OCI-LY7 (cell line): Measurements from ENCODE around the gene CAPNS1. TPM values are rescaled to one million over a fixed set of nuclear protein-coding genes. Genes with fewer than 3 reads are reported as not detected.

ENCODE experiments used
- BruUV-seq: library from RNA; stranded (reverse); fragments of 400-500 nt; replicated peaks from 2 replicates; lab custom pipeline; 2021; lab: Mats Ljungman, UMichigan
- CTCF ChIA-PET: fragments of 300-600 bp; sonication (Branson Sonifier 250); formaldehyde crosslinking; loops from one replicate; lab custom pipeline; 2022; ENCODE audit warnings: antibody characterized with exemption; ENCODE audit not compliant: unreplicated experiment; lab: Charles Lee
- POLR2A ChIA-PET: fragments of 300-600 bp; sonication (Branson Sonifier 250); formaldehyde crosslinking; loops from one replicate; lab custom pipeline; 2022; ENCODE audit warnings: antibody characterized with exemption; lab: Charles Lee
- DNase-seq: peaks from one replicate; pipeline ENCODE4 v3.0.0-alpha.2; 2015; ENCODE audit warnings: low spot score
- H2AFZ ChIP-seq: fragments of 200-600 bp; sonication (generic), shearing (Covaris generic); 2 replicates; pipeline ENCODE4 v1.6.1; 2014; ENCODE audit warnings: mild to moderate bottlenecking, antibody characterized with exemption, low read length, moderate library complexity
- H3K27ac ChIP-seq: fragments of 200-600 bp; sonication (generic); 2 replicates; pipeline ENCODE4 v1.5.1; 2014; ENCODE audit warnings: mixed run types, low read depth, mild to moderate bottlenecking, moderate library complexity, low read length, inconsistent platforms; ENCODE audit not compliant: poor library complexity, severe bottlenecking
- H3K36me3 ChIP-seq: fragments of 200-600 bp; sonication (generic); 2 replicates; pipeline ENCODE4 v1.6.1; 2014; ENCODE audit warnings: mild to moderate bottlenecking, antibody characterized with exemption, low read length, moderate library complexity, mixed read lengths; ENCODE audit not compliant: insufficient read depth
- H3K4me1 ChIP-seq: fragments of 200-600 bp; sonication (generic); 2 replicates; pipeline ENCODE4 v1.5.1; 2014; ENCODE audit warnings: mild to moderate bottlenecking, low read length; ENCODE audit not compliant: insufficient read depth, poor library complexity, severe bottlenecking
- H3K4me2 ChIP-seq: fragments of 200-600 bp; sonication (generic); 2 replicates; pipeline ENCODE4 v1.6.1; 2014; ENCODE audit warnings: mild to moderate bottlenecking, low read length
- H3K4me3 ChIP-seq: fragments of 200-600 bp; sonication (generic); 2 replicates; pipeline ENCODE4 v1.5.1; 2014; ENCODE audit warnings: mild to moderate bottlenecking, low read depth, low read length; ENCODE audit not compliant: poor library complexity, severe bottlenecking
- H3K79me2 ChIP-seq: fragments of 200-600 bp; sonication (generic); 2 replicates; pipeline ENCODE4 v1.6.1; 2016; ENCODE audit warnings: low read depth, mild to moderate bottlenecking, low read length, moderate library complexity, mixed read lengths; ENCODE audit not compliant: insufficient read depth
- H3K9me2 ChIP-seq: fragments of 200-600 bp; sonication (generic); 2 replicates; pipeline ENCODE4 v1.6.1; 2016; ENCODE audit warnings: mild to moderate bottlenecking, low read length, mixed read lengths; ENCODE audit not compliant: insufficient read depth
- H3K9me3 ChIP-seq: fragments of 200-600 bp; sonication (generic); 2 replicates; pipeline ENCODE4 v1.6.1; 2014; ENCODE audit warnings: mild to moderate bottlenecking, mixed run types, low read length, mixed read lengths
- H4K20me1 ChIP-seq: fragments of 200-600 bp; sonication (generic); 2 replicates; pipeline ENCODE4 v1.6.1; 2014; ENCODE audit warnings: mild to moderate bottlenecking, antibody characterized with exemption, low read length, moderate library complexity, mixed read lengths; ENCODE audit not compliant: insufficient read depth
- EZH2phosphoT487 ChIP-seq: fragments of 200-600 bp; sonication (generic); IDR thresholded peaks from 2 replicates; pipeline ENCODE4 v1.6.1; 2018; ENCODE audit warnings: low read depth, borderline replicate concordance, mild to moderate bottlenecking, mixed run types, antibody characterized with exemption, low read length, moderate library complexity, mixed read lengths
- intact Hi-C: fragments of 100-400 bp; cut with micrococcal nuclease; formaldehyde crosslinking; loops from one replicate; pipeline ENCODE4 v1.10.0; 2022; ENCODE audit not compliant: unreplicated experiment
- total RNA-seq, 2 experiments: library from RNA; depleted of rRNA in 1 of 2; stranded (reverse); fragments of >200 nt in 1 of 2; shearing (Covaris generic) in 1 of 2; gene quantifications; 2 replicates each; pipeline ENCODE4 v1.2.3, GENCODE V29; 2014 to 2022
- TF ChIP-seq, protein P1 (sequence below): fragments of 200-600 bp; sonication (generic); conservative IDR thresholded peaks from 2 replicates; pipeline ENCODE4 v1.5.1; 2014; ENCODE audit warnings: mild to moderate bottlenecking, antibody characterized with exemption, low read length, moderate library complexity, mixed read lengths

CAPNS1 gene
- total RNA-seq, 2 experiments from 2014 or later, result 166 to 339 TPM

- intact Hi-C loops, result no loop called here
- BruUV-seq, result no TSS peak
These were observed 21.1 kb downstream of the CAPNS1 start for GRCh38 chr19:36160821-36161596.

GRCh38 chr19:36163813-36164212, 23.9 kb downstream of the CAPNS1 start:
- Histone ChIP-seq H3K4me1 (no peaks in the 10 kb centered on the region), H3K79me2 (no peaks in the 10 kb centered on the region), H3K27ac (no peak overlapping the region), H3K36me3 (no peaks in the 10 kb centered on the region), H3K9me2 (no peaks in the 10 kb centered on the region), H3K9me3 (no peaks in the 10 kb centered on the region), H3K4me2 (no peak overlapping the region), H2AFZ (no peak overlapping the region), H3K4me3 (no peak overlapping the region), H4K20me1 (no peaks in the 10 kb centered on the region)
- no peak for TF ChIP-seq EZH2phosphoT487
- TF ChIP-seq, protein P1, sequence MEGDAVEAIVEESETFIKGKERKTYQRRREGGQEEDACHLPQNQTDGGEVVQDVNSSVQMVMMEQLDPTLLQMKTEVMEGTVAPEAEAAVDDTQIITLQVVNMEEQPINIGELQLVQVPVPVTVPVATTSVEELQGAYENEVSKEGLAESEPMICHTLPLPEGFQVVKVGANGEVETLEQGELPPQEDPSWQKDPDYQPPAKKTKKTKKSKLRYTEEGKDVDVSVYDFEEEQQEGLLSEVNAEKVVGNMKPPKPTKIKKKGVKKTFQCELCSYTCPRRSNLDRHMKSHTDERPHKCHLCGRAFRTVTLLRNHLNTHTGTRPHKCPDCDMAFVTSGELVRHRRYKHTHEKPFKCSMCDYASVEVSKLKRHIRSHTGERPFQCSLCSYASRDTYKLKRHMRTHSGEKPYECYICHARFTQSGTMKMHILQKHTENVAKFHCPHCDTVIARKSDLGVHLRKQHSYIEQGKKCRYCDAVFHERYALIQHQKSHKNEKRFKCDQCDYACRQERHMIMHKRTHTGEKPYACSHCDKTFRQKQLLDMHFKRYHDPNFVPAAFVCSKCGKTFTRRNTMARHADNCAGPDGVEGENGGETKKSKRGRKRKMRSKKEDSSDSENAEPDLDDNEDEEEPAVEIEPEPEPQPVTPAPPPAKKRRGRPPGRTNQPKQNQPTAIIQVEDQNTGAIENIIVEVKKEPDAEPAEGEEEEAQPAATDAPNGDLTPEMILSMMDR, result no peak
- POLR2A ChIA-PET, result interaction anchor here (0.6 kb wide), 1 partner anchor 23 kb away, joined by 3 read pairs; no protein-coding TSS in a partner anchor
- no peak for DNase-seq
- CTCF ChIA-PET, result no interaction called here
- intact Hi-C loops, result no loop called here
- BruUV-seq, result no TSS peak

More at GRCh38 chr19:36160821-36161596, 21.1 kb downstream of the CAPNS1 start:
- H3K4me1 ChIP-seq, result no peaks in the 10 kb centered on the region
- DNase-seq, result no peak
- H2AFZ ChIP-seq, result no peak overlapping the region
- H3K9me2 ChIP-seq, result no peaks in the 10 kb centered on the region
- no peak overlapping the region for H3K27ac ChIP-seq
- TF ChIP-seq, protein P1, result no peak
- no peak for TF ChIP-seq EZH2phosphoT487
- no peak overlapping the region for H3K4me2 ChIP-seq
- H3K4me3 ChIP-seq, result no peak overlapping the region
- no peaks in the 10 kb centered on the region for H3K9me3 ChIP-seq
- no peaks in the 10 kb centered on the region for H3K79me2 ChIP-seq
- CTCF ChIA-PET, result no interaction called here
- H4K20me1 ChIP-seq, result no peaks in the 10 kb centered on the region
- no peaks in the 10 kb centered on the region for H3K36me3 ChIP-seq
- POLR2A ChIA-PET, result interaction anchor here (0.6 kb wide), 1 partner anchor 168 kb away, joined by 3 read pairs; no protein-coding TSS in a partner anchor
